A549 (cell line): ENCODE data around the gene TRIM54. TPM values are rescaled to one million over a fixed set of nuclear protein-coding genes. Genes with fewer than 3 reads are reported as not detected.

ENCODE experiments used
- ATAC-seq, 2 experiments: fragments of 200-7000 bp in 1 of 2; fragments of >200 bp in 1 of 2; cut with Nextera tagmentation in 1 of 2; cut with Tn5 transposase in 1 of 2; 3 replicates each; pipeline versions ENCODE4 v1.8.0 to v1.9.1; 2018 to 2020; ENCODE audit warnings: mild to moderate bottlenecking in 1 of 2, moderate library complexity in 1 of 2
- CTCF ChIA-PET: fragments of 300-600 bp; sonication (Branson Sonifier 250); formaldehyde crosslinking; extraction: SDS; loops from one replicate; lab custom pipeline; 2021; ENCODE audit warnings: antibody characterized with exemption, inconsistent platforms; lab: Yijun Ruan, JAX
- POLR2A ChIA-PET: fragments of 350-600 bp; formaldehyde crosslinking; extraction: SDS; loops from one replicate; lab custom pipeline; 2021; ENCODE audit warnings: antibody characterized with exemption, inconsistent platforms; lab: Yijun Ruan, JAX
- DNase-seq, 2 experiments: peaks; one replicate each; pipeline versions ENCODE4 v3.0.0 to v3.0.0-alpha.2; 2011 to 2016; ENCODE audit warnings: low read depth in 1 of 2, low spot score in 1 of 2
- FAIRE-seq: peaks from 2 replicates; lab custom pipeline; 2011; peaks lifted over from hg19 to GRCh38; lab: Jason Lieb, UNC
- H3K27ac ChIP-seq, 2 experiments: fragments of >200 bp; sonication (Bioruptor Twin); formaldehyde crosslinking; 3 replicates each; pipeline ENCODE4 v1.5.1; 2016 to 2017
- H3K4me1 ChIP-seq: fragments of >200 bp; sonication (Bioruptor Twin); formaldehyde crosslinking; 3 replicates; pipeline ENCODE4 v1.6.1; 2016
- H3K4me2 ChIP-seq: fragments of >200 bp; sonication (Bioruptor Twin); formaldehyde crosslinking; 3 replicates; pipeline ENCODE4 v1.6.1; 2016
- H3K4me3 ChIP-seq: fragments of >200 bp; sonication (Bioruptor Twin); formaldehyde crosslinking; 3 replicates; pipeline ENCODE4 v1.5.1; 2016
- H3K9me3 ChIP-seq: fragments of >200 bp; sonication (Bioruptor Twin); formaldehyde crosslinking; 3 replicates; pipeline ENCODE4 v1.6.1; 2016
- BHLHE40 ChIP-seq: IDR thresholded peaks from 2 replicates; pipeline ENCODE4 v1.6.1; 2012; ENCODE audit warnings: low read depth, low read length, inconsistent platforms
- CBX8 ChIP-seq: fragments of 200-600 bp; sonication (generic); IDR thresholded peaks from 2 replicates; pipeline ENCODE4 v1.6.1; 2016
- EHMT2 ChIP-seq: fragments of 200-600 bp; sonication (generic); IDR thresholded peaks from 2 replicates; pipeline ENCODE4 v1.6.1; 2016; ENCODE audit warnings: antibody characterized with exemption, low read depth, mild to moderate bottlenecking, moderate library complexity
- ELK1 ChIP-seq: fragments of 150-350 bp; IDR thresholded peaks from 2 replicates; pipeline ENCODE4 v1.6.1; 2014; ENCODE audit warnings: low read depth, mild to moderate bottlenecking, low read length
- FOSB ChIP-seq: fragments of 250-450 bp; sonication (Bioruptor Pico); IDR thresholded peaks from 2 replicates; pipeline ENCODE4 v1.5.0; 2020; ENCODE audit warnings: mild to moderate bottlenecking, moderate library complexity
- HMGXB4 ChIP-seq: fragments of 250-450 bp; sonication (Bioruptor Pico); IDR thresholded peaks from 2 replicates; pipeline ENCODE4 v1.5.0; 2021; ENCODE audit warnings: mild to moderate bottlenecking, moderate library complexity, borderline replicate concordance
- HOXA7 ChIP-seq: fragments of 250-450 bp; sonication (Bioruptor Pico); IDR thresholded peaks from 2 replicates; pipeline ENCODE4 v1.5.0; 2020; ENCODE audit warnings: mild to moderate bottlenecking, moderate library complexity
- HOXB13 ChIP-seq: fragments of 250-450 bp; sonication (Bioruptor Pico); IDR thresholded peaks from 2 replicates; pipeline ENCODE4 v1.5.0; 2020; ENCODE audit warnings: low read depth, mild to moderate bottlenecking, moderate library complexity
- HOXB5 ChIP-seq: fragments of 250-450 bp; sonication (Bioruptor Pico); IDR thresholded peaks from 2 replicates; pipeline ENCODE4 v1.5.0; 2020; ENCODE audit warnings: mild to moderate bottlenecking, moderate library complexity
- KDM1A ChIP-seq: fragments of 200-600 bp; sonication (generic); IDR thresholded peaks from 2 replicates; pipeline ENCODE4 v1.6.1; 2016; ENCODE audit warnings: low read depth, mild to moderate bottlenecking
- KDM5A ChIP-seq: fragments of 200-600 bp; sonication (generic); IDR thresholded peaks from 2 replicates; pipeline ENCODE4 v1.6.1; 2016; ENCODE audit warnings: antibody characterized with exemption, mild to moderate bottlenecking
- MAFK ChIP-seq: fragments of 450-650 bp; IDR thresholded peaks from 2 replicates; pipeline ENCODE4 v1.6.1; 2014; ENCODE audit not compliant: partially characterized antibody
- MYC ChIP-seq: IDR thresholded peaks from 2 replicates; pipeline ENCODE4 v1.6.1; 2012; ENCODE audit warnings: mild to moderate bottlenecking, inconsistent platforms, low read length, improper control_type of control experiment, borderline replicate concordance
- NPAS2 ChIP-seq: fragments of 250-450 bp; sonication (Bioruptor Pico); IDR thresholded peaks from 2 replicates; pipeline ENCODE4 v1.8.0; 2022; ENCODE audit warnings: mild to moderate bottlenecking, moderate library complexity, borderline replicate concordance
- POLR2A ChIP-seq: IDR thresholded peaks from 2 replicates; pipeline ENCODE4 v1.6.1; 2012; ENCODE audit warnings: mild to moderate bottlenecking, low read length
- RAD21 ChIP-seq, 2 experiments: fragments of >200 bp in 1 of 2; sonication (Bioruptor Twin) in 1 of 2; formaldehyde crosslinking in 1 of 2; IDR thresholded peaks in 1 of 2; conservative IDR thresholded peaks in 1 of 2; 2 replicates in 1 of 2; 3 replicates in 1 of 2; pipeline ENCODE4 v1.6.1; 2012 to 2018; ENCODE audit warnings: inconsistent platforms in 1 of 2
- SMC3 ChIP-seq: fragments of >200 bp; sonication (Bioruptor Twin); formaldehyde crosslinking; IDR thresholded peaks from 3 replicates; pipeline ENCODE4 v1.6.1; 2018; ENCODE audit warnings: inconsistent platforms
- ZSCAN20 ChIP-seq: fragments of 250-450 bp; sonication (Bioruptor Pico); IDR thresholded peaks from 2 replicates; pipeline ENCODE4 v1.8.0; 2022; ENCODE audit warnings: mild to moderate bottlenecking, moderate library complexity
- WGBS: methylation state at CpG from one replicate; pipeline ENCODE4 v1.1.6; 2017; ENCODE audit errors: missing lambda C conversion rate; 5-methylcytosine and 5-hydroxymethylcytosine counted together
- polyA plus RNA-seq, 4 experiments: library from polyadenylated mRNA; depleted of rRNA in 3 of 4; stranded (reverse); fragments of >200 nt; fragmentation: RNase III in 1 of 4; extraction: RNeasy Plus Mini Kit Qiagen cat#74134 plus additional on column Dnase treatment in 1 of 4; gene quantifications; 2 replicates in 3 of 4; 3 replicates in 1 of 4; pipeline ENCODE4 v1.2.3, GENCODE V29; 2011 to 2017
- TF ChIP-seq, protein P1 (sequence below): fragments of 450-650 bp; IDR thresholded peaks from 2 replicates; pipeline ENCODE4 v1.6.1; 2014; ENCODE audit warnings: antibody characterized with exemption
- TF ChIP-seq, protein P2 (sequence below): fragments of >200 bp; sonication (Bioruptor Twin); formaldehyde crosslinking; IDR thresholded peaks from 2 replicates; pipeline ENCODE4 v1.6.1; 2016
- TF ChIP-seq, protein P3 (sequence below): IDR thresholded peaks from 2 replicates; pipeline ENCODE4 v1.6.1; 2012; ENCODE audit warnings: low read depth, borderline replicate concordance
- TF ChIP-seq, protein P4 (sequence below): IDR thresholded peaks from 2 replicates; pipeline ENCODE4 v1.6.1; 2012
- TF ChIP-seq, protein P5 (sequence below): fragments of >200 bp; sonication (Bioruptor Twin); formaldehyde crosslinking; IDR thresholded peaks from 3 replicates; pipeline ENCODE4 v1.5.1; 2016

Gene TRIM54
- polyA plus RNA-seq, 2 of the 4 experiments (the other 2 are of a cell fraction) = 0.13 to 0.14 TPM

GRCh38 chr2:27264253-27264752 lies 17.9 kb upstream of the TRIM54 start (continued):
- TF ChIP-seq HMGXB4 (CRISPR knock-in tag) (no peak), HOXA7 (CRISPR knock-in tag) (no peak)

DNA sequence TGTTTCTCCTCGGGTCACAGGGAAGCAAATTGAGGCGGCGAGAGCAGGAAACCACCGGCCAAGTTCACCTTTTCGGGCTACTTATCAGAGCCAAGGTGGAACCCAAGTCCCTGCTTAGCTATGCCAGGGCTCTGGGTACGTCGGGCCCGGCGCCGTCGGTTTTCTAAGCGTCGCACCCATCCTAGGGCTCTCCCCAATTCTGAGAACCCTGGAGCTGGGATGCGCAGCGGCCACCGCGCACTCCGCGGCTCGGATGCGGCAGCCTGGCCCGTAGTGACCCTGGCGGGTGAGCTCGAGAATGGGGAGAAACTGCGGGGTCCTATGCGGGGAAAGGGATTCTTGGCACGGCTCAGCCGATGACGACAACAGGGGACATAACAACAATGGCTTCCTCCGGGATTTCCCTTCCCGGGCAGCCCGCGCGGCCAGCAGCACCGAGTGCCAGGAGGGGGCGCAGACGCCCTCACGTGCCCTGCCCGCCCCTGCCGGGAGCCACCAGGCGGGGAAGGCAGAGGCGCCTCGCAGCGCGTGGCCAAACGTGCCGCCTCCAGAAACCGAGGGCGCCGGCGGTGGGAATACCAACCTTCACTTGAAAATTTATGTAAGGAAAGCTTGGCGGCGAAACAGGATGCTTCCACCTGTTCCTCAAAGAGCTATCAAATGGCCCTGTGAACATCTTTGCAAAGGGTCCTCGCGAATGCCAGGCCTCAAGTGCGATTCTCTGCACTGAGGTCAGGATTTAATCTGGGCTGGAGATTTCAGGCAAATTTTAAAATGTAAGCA lies 17.3 kb upstream of the TRIM54 start:
- DNase-seq (peak; percentile 82 to 96), FAIRE-seq (no peak), ATAC-seq (peak; percentile 77 to 82)
- peak overlapping the region; percentile 94 for H3K4me2 ChIP-seq
- H3K9me3 ChIP-seq = no peaks in the 10 kb centered on the region
- H3K4me1 ChIP-seq = peaks cover 21% of the 10 kb centered on the region
- TF ChIP-seq HOXB13 (CRISPR knock-in tag) (no peak; the same call in 1 of the 2 replicates), POLR2A (no peak), MAFK (no peak), SMC3 (peak; percentile 83), CBX8 (no peak), BHLHE40 (peak; percentile 99), ELK1 (no peak), KDM1A (no peak), KDM5A (no peak), EHMT2 (no peak), HMGXB4 (CRISPR knock-in tag) (no peak), NPAS2 (CRISPR knock-in tag) (peak; percentile 75), MYC (peak; percentile 51; the same call in 1 of the 2 replicates), RAD21 (conservative IDR thresholded peaks at IDR 0.05 in 1 of 2, IDR thresholded peaks at IDR 0.05 in 1 of 2) (peak; percentile 40 to 59; a peak in 4 of 5 replicates), HOXB5 (CRISPR knock-in tag) (no peak), FOSB (CRISPR knock-in tag) (no peak), ZSCAN20 (CRISPR knock-in tag) (no peak)
- TF ChIP-seq, protein P1, sequence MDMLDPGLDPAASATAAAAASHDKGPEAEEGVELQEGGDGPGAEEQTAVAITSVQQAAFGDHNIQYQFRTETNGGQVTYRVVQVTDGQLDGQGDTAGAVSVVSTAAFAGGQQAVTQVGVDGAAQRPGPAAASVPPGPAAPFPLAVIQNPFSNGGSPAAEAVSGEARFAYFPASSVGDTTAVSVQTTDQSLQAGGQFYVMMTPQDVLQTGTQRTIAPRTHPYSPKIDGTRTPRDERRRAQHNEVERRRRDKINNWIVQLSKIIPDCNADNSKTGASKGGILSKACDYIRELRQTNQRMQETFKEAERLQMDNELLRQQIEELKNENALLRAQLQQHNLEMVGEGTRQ = peak; percentile 73
- TF ChIP-seq, protein P2, sequence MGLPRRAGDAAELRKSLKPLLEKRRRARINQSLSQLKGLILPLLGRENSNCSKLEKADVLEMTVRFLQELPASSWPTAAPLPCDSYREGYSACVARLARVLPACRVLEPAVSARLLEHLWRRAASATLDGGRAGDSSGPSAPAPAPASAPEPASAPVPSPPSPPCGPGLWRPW = no peak
- TF ChIP-seq, protein P3, sequence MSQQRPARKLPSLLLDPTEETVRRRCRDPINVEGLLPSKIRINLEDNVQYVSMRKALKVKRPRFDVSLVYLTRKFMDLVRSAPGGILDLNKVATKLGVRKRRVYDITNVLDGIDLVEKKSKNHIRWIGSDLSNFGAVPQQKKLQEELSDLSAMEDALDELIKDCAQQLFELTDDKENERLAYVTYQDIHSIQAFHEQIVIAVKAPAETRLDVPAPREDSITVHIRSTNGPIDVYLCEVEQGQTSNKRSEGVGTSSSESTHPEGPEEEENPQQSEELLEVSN = peak; percentile 98
- TF ChIP-seq, protein P4, sequence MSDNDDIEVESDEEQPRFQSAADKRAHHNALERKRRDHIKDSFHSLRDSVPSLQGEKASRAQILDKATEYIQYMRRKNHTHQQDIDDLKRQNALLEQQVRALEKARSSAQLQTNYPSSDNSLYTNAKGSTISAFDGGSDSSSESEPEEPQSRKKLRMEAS = peak; percentile 99
- TF ChIP-seq, protein P5, sequence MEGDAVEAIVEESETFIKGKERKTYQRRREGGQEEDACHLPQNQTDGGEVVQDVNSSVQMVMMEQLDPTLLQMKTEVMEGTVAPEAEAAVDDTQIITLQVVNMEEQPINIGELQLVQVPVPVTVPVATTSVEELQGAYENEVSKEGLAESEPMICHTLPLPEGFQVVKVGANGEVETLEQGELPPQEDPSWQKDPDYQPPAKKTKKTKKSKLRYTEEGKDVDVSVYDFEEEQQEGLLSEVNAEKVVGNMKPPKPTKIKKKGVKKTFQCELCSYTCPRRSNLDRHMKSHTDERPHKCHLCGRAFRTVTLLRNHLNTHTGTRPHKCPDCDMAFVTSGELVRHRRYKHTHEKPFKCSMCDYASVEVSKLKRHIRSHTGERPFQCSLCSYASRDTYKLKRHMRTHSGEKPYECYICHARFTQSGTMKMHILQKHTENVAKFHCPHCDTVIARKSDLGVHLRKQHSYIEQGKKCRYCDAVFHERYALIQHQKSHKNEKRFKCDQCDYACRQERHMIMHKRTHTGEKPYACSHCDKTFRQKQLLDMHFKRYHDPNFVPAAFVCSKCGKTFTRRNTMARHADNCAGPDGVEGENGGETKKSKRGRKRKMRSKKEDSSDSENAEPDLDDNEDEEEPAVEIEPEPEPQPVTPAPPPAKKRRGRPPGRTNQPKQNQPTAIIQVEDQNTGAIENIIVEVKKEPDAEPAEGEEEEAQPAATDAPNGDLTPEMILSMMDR = peak; percentile 71
- ChIA-PET POLR2A (interaction anchor here (0.6 to 1.7 kb wide), 2 partner anchors 15 to 138 kb away, joined by 3 to 4 read pairs; no protein-coding TSS in a partner anchor), CTCF (interaction anchor here (0.6 to 14.1 kb wide), 50 partner anchors 9 to 380 kb away, joined by 3 to 302 read pairs (median 4); partner anchors contain the start of genes CAD, CGREF1, DNAJC5G and MPV17)
- H3K27ac ChIP-seq = peak overlapping the region; percentile 32 to 73; a peak in 5 of 6 replicates
- WGBS = 12% methylated on average over 51 of the region's 56 CpGs
- peak overlapping the region; percentile 75 for H3K4me3 ChIP-seq
